Cardiac muscle cell (in vitro differentiated cells and primary cell): ENCODE results near the gene FOXD1. TPM values are rescaled to one million over a fixed set of nuclear protein-coding genes. Genes with fewer than 3 reads are reported as not detected.

ENCODE experiments used
- DNase-seq, 2 donors: peaks; one replicate each; pipeline versions ENCODE4 v3.0.0 to v3.0.0-alpha.2; 2010 to 2017; ENCODE audit warnings: low read depth in 1 of 2, low spot score in 1 of 2
- H3K27ac ChIP-seq: fragments of 200-600 bp; sonication (generic); 2 replicates; pipeline ENCODE4 v1.5.1; 2016
- H3K27me3 ChIP-seq: fragments of 200-600 bp; sonication (generic); 2 replicates; pipeline ENCODE4 v1.6.0; 2016; ENCODE audit warnings: control low read depth
- H3K36me3 ChIP-seq: fragments of 200-600 bp; sonication (generic); 2 replicates; pipeline ENCODE4 v1.5.1; 2016; ENCODE audit warnings: control low read depth
- H3K4me1 ChIP-seq: fragments of 200-600 bp; sonication (generic); 2 replicates; pipeline ENCODE4 v1.8.1; 2017; ENCODE audit warnings: low read depth, mild to moderate bottlenecking, mixed run types
- H3K4me3 ChIP-seq: fragments of 200-600 bp; sonication (generic); 2 replicates; pipeline ENCODE4 v1.5.1; 2016; ENCODE audit warnings: mild to moderate bottlenecking
- H3K9me3 ChIP-seq: fragments of 200-600 bp; sonication (generic); 2 replicates; pipeline ENCODE4 v1.5.1; 2017; ENCODE audit warnings: low read depth, mild to moderate bottlenecking, control low read depth
- CTCF ChIP-seq: IDR thresholded peaks from 2 replicates; pipeline ENCODE4 v1.5.1; 2012; ENCODE audit warnings: low read depth, mild to moderate bottlenecking, low read length
- polyA plus RNA-seq: library from polyadenylated mRNA; unstranded; fragments of >200 nt; fragmentation: Nextera tagmentation; extraction: Ambion mirVana; gene quantifications from 2 replicates; pipeline ENCODE4 v1.2.1, GENCODE V29; 2016
- total RNA-seq: library from RNA; depleted of rRNA; stranded (reverse); fragments of >200 nt; gene quantifications from 2 replicates; pipeline ENCODE4 v1.2.3, GENCODE V29; 2016

Gene FOXD1
- total RNA-seq (0.11 TPM in 1 of 2 replicates, not detected in the other), polyA plus RNA-seq (0.28 TPM in 1 of 2 replicates, not detected in the other)

GRCh38 chr5:73448463-73449136 lies at the start of gene FOXD1:
Gene FOXD1 (minus strand): TSS chr5:73448777. CDS start chr5:73448362, 415 bp downstream.
- Histone ChIP-seq H3K9me3 (no peaks in the 10 kb centered on the region), H3K27ac (no peak within 1 kb of the TSS), H3K4me3 (peak within 1 kb of the TSS; percentile 28), H3K4me1 (no peaks in the 10 kb centered on the region), H3K27me3 (peaks cover 100% of the 10 kb centered on the region), H3K36me3 (no peaks in the 10 kb centered on the region)
- TF ChIP-seq CTCF, result no peak
- DNase-seq, result peak; percentile 75 to 82

- H3K27ac ChIP-seq, result peak overlapping the region; percentile 92
- H3K9me3 ChIP-seq, result no peaks in the 10 kb centered on the region
- peaks cover 1% of the 10 kb centered on the region for H3K36me3 ChIP-seq
- no peak for TF ChIP-seq CTCF
- H3K4me1 ChIP-seq, result peaks cover 14% of the 10 kb centered on the region
- peak overlapping the region; percentile 60 for H3K4me3 ChIP-seq
- DNase-seq, result peak in 1 of 2 donors; percentile 5
- peaks cover 4% of the 10 kb centered on the region for H3K27me3 ChIP-seq
These were observed 49.0 kb upstream of the FOXD1 start for GRCh38 chr5:73497497-73498056.

- peak; percentile 48 to 67 for DNase-seq
- Histone ChIP-seq H3K27ac (peak overlapping the region; percentile 92), H3K9me3 (no peaks in the 10 kb centered on the region), H3K36me3 (no peaks in the 10 kb centered on the region), H3K4me1 (peaks cover 14% of the 10 kb centered on the region), H3K27me3 (peaks cover 4% of the 10 kb centered on the region), H3K4me3 (peak overlapping the region; percentile 60)
- TF ChIP-seq CTCF, result peak; percentile 41
These were observed 48.4 kb upstream of the FOXD1 start for GRCh38 chr5:73496984-73497457.

- peaks cover 14% of the 10 kb centered on the region for H3K4me1 ChIP-seq
- H3K4me3 ChIP-seq, result no peak overlapping the region
- no peak for TF ChIP-seq CTCF
- no peaks in the 10 kb centered on the region for H3K36me3 ChIP-seq
- no peak overlapping the region for H3K27ac ChIP-seq
- DNase-seq, result no peak
- no peaks in the 10 kb centered on the region for H3K9me3 ChIP-seq
- peaks cover 4% of the 10 kb centered on the region for H3K27me3 ChIP-seq
These were observed 47.3 kb upstream of the FOXD1 start for GRCh38 chr5:73495772-73496335.

- Histone ChIP-seq H3K36me3 (no peaks in the 10 kb centered on the region), H3K27me3 (peaks cover 4% of the 10 kb centered on the region), H3K27ac (no peak overlapping the region), H3K4me1 (peaks cover 10% of the 10 kb centered on the region), H3K4me3 (no peak overlapping the region), H3K9me3 (no peaks in the 10 kb centered on the region)
- DNase-seq, result peak in 1 of 2 donors; percentile 4
- no peak for TF ChIP-seq CTCF
These were observed 46.1 kb upstream of the FOXD1 start for GRCh38 chr5:73494721-73495120.
